ENCODE data around the gene IKZF3. TPM values are rescaled to one million over a fixed set of nuclear protein-coding genes. Genes with fewer than 3 reads are reported as not detected.

IKZF3 gene
- total and polyA plus RNA-seq, 10 of the 15 experiments (the other 5 are each of a cell fraction or from before 2014, with no cell fraction given), result 5.5 to 98.2 (median 47.6) TPM

DNA sequence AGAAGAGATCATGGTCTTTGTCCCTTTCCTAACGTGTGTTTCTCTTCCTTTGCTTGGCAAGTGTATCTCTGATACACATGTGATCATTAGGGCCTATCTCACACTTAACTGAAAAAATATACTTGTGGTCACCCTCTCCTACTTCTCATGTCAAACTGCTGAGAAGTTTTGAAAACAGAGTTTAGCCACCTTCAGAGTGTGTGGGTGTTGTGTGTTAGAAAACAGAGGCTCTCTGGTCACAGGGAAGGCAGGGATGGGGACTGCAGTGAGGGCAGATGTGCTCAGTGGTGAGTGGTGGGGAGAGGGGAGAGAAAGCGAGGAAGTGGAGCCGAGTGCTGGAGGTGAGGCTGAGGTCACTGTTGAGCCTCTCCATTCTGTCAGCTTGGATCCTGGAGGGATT is 97.0 kb downstream of the IKZF3 start (continued):
- TF ChIP-seq, protein P1, sequence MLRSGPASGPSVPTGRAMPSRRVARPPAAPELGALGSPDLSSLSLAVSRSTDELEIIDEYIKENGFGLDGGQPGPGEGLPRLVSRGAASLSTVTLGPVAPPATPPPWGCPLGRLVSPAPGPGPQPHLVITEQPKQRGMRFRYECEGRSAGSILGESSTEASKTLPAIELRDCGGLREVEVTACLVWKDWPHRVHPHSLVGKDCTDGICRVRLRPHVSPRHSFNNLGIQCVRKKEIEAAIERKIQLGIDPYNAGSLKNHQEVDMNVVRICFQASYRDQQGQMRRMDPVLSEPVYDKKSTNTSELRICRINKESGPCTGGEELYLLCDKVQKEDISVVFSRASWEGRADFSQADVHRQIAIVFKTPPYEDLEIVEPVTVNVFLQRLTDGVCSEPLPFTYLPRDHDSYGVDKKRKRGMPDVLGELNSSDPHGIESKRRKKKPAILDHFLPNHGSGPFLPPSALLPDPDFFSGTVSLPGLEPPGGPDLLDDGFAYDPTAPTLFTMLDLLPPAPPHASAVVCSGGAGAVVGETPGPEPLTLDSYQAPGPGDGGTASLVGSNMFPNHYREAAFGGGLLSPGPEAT (IDR thresholded peaks at IDR 0.05; ENCODE audit: low read depth), result peak; percentile 93

DNA sequence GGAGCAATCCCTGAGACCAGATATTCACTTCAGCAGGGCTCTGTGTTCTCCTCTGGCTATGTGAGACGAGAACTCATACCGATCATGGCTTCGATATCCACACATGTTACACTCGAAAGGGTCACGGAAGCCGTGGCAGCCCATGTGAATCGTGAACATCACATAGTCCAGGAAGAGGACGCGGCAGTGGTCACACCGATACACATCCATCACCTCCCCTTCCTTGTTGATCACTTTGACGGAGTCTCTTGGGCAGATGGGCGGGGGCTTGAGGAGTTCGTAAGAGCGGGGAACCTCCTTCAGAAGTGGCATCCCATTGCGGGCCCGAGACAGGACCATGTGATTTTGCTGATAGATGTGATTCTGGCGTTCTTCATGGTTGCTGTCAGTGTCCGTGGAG is 98.3 kb downstream of the IKZF3 start:
- ATAC-seq, result no peak
- Histone ChIP-seq H2AFZ (ENCODE audit: control insufficient read depth, low read depth, low read length) (no peak overlapping the region), H3K9me3 (replicated peaks; ENCODE audit: control insufficient read depth, insufficient read depth, low read length) (no peaks in the 10 kb centered on the region), H3K9ac (ENCODE audit: control insufficient read depth, insufficient read depth, low read length) (no peak overlapping the region), H3K4me2 (ENCODE audit: control insufficient read depth, insufficient read depth) (no peak overlapping the region), H3K4me1 (ENCODE audit: control insufficient read depth, insufficient read depth, low read length) (peaks cover 56% of the 10 kb centered on the region), H3K4me3 (no peak overlapping the region), H3K27ac (ENCODE audit: control insufficient read depth, insufficient read depth) (no peak overlapping the region), H3K36me3 (ENCODE audit: control insufficient read depth in 2 of 2, insufficient read depth in 2 of 2, low read length in 1 of 2) (peaks cover 19 to 55% of the 10 kb centered on the region in 2 experiments), H3K27me3 (replicated peaks in 1 of 2; ENCODE audit: control insufficient read depth in 2 of 2, insufficient read depth in 2 of 2, low read length in 1 of 2) (no peaks in the 10 kb centered on the region), H3K79me2 (ENCODE audit: control insufficient read depth, insufficient read depth, low read length) (peaks cover 80% of the 10 kb centered on the region), H4K20me1 (ENCODE audit: control insufficient read depth, insufficient read depth) (no peaks in the 10 kb centered on the region; the same call in none of the 2 replicates)
- intact Hi-C loops (cut with micrococcal nuclease; ENCODE audit: unreplicated experiment), result no loop called here
- SMC1A ChIA-PET (ENCODE audit: uncharacterized antibody, unreplicated experiment), result interaction anchor here (1.0 to 2.5 kb wide), 9 partner anchors 7 to 99 kb away, joined by 3 to 12 read pairs (median 5); no protein-coding TSS in a partner anchor
- BruUV-seq (replicated peaks), result no TSS peak
- no peak for DNase-seq (ENCODE audit: low read depth, low spot score)
- FAIRE-seq, result no peak
- POLR2A ChIA-PET, result interaction anchor here (0.6 to 1.9 kb wide), 3 partner anchors 11 to 78 kb away, joined by 3 to 5 read pairs (median 3); partner anchors contain the start of gene PGAP3
- WGBS (ENCODE audit: insufficient coverage, insufficient replicate concordance, low lambda C conversion rate, missing lambda C conversion rate), result 94% methylated on average over 18 of the region's 18 CpGs
- CTCF ChIA-PET, result interaction anchor here (0.9 to 1.6 kb wide), 2 partner anchors 10 to 193 kb away, joined by 3 to 6 read pairs; no protein-coding TSS in a partner anchor
- TF ChIP-seq, protein P2, sequence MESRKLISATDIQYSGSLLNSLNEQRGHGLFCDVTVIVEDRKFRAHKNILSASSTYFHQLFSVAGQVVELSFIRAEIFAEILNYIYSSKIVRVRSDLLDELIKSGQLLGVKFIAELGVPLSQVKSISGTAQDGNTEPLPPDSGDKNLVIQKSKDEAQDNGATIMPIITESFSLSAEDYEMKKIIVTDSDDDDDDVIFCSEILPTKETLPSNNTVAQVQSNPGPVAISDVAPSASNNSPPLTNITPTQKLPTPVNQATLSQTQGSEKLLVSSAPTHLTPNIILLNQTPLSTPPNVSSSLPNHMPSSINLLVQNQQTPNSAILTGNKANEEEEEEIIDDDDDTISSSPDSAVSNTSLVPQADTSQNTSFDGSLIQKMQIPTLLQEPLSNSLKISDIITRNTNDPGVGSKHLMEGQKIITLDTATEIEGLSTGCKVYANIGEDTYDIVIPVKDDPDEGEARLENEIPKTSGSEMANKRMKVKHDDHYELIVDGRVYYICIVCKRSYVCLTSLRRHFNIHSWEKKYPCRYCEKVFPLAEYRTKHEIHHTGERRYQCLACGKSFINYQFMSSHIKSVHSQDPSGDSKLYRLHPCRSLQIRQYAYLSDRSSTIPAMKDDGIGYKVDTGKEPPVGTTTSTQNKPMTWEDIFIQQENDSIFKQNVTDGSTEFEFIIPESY (IDR thresholded peaks at IDR 0.05), result no peak
- TF ChIP-seq, protein P3, sequence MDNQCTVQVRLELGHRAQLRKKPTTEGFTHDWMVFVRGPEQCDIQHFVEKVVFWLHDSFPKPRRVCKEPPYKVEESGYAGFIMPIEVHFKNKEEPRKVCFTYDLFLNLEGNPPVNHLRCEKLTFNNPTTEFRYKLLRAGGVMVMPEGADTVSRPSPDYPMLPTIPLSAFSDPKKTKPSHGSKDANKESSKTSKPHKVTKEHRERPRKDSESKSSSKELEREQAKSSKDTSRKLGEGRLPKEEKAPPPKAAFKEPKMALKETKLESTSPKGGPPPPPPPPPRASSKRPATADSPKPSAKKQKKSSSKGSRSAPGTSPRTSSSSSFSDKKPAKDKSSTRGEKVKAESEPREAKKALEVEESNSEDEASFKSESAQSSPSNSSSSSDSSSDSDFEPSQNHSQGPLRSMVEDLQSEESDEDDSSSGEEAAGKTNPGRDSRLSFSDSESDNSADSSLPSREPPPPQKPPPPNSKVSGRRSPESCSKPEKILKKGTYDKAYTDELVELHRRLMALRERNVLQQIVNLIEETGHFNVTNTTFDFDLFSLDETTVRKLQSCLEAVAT (IDR thresholded peaks at IDR 0.05), result peak; percentile 59; the same call in 1 of the 2 replicates
- TF ChIP-seq TCF3 (IDR thresholded peaks at IDR 0.05; ENCODE audit: borderline replicate concordance, insufficient read depth, low read depth, low read length), result no peak
- RAD21 ChIA-PET (ENCODE audit: unreplicated experiment), result interaction anchor here (1.6 to 1.8 kb wide), 2 partner anchors 10 kb away, joined by 3 to 12 read pairs; no protein-coding TSS in a partner anchor
- in situ Hi-C loops (cut with MboI), result no loop called here
